ENCODE results near the gene SV2A.
"Not testable (repeated sequence)": the region's sequence is repeated elsewhere in the genome, so short reads cannot be mapped to it uniquely, and the experiment has no call there.

Gene SV2A

GRCh38 chr1:149885339-149886120 lies 32.1 kb downstream of the SV2A start:
- peak; percentile 45 for DNase-seq

GRCh38 chr1:149884433-149885338 lies 33.0 kb downstream of the SV2A start:
- no peak for DNase-seq

GRCh38 chr1:149883598-149884247 lies 33.9 kb downstream of the SV2A start:
- no peak for DNase-seq

GRCh38 chr1:149881876-149882275 lies 35.8 kb downstream of the SV2A start:
- no peak for DNase-seq

GRCh38 chr1:149879556-149879955 lies 38.1 kb downstream of the SV2A start:
- no peak for DNase-seq

- DNase-seq: no peak
Measured at GRCh38 chr1:149877211-149877946, 40.3 kb downstream of the SV2A start.

GRCh38 chr1:149873060-149873459 lies 44.6 kb downstream of the SV2A start:
- DNase-seq: not testable (repeated sequence)

- not testable (repeated sequence) for DNase-seq
Measured at GRCh38 chr1:149866887-149867286, 50.8 kb downstream of the SV2A start.

GRCh38 chr1:149861497-149862054 lies 56.1 kb downstream of the SV2A start:
- DNase-seq: not testable (repeated sequence)

- DNase-seq: not testable (repeated sequence)
Measured at GRCh38 chr1:149860684-149861496, 56.8 kb downstream of the SV2A start.

GRCh38 chr1:149860271-149860670 lies 57.4 kb downstream of the SV2A start:
- DNase-seq: not testable (repeated sequence)
